ENCODE results near the gene ELP4. TPM values are rescaled to one million over a fixed set of nuclear protein-coding genes. Genes with fewer than 3 reads are reported as not detected.

ELP4 gene
- total and polyA plus RNA-seq, 2 experiments from 2014 or later = 12.3 to 25.1 TPM

DNA sequence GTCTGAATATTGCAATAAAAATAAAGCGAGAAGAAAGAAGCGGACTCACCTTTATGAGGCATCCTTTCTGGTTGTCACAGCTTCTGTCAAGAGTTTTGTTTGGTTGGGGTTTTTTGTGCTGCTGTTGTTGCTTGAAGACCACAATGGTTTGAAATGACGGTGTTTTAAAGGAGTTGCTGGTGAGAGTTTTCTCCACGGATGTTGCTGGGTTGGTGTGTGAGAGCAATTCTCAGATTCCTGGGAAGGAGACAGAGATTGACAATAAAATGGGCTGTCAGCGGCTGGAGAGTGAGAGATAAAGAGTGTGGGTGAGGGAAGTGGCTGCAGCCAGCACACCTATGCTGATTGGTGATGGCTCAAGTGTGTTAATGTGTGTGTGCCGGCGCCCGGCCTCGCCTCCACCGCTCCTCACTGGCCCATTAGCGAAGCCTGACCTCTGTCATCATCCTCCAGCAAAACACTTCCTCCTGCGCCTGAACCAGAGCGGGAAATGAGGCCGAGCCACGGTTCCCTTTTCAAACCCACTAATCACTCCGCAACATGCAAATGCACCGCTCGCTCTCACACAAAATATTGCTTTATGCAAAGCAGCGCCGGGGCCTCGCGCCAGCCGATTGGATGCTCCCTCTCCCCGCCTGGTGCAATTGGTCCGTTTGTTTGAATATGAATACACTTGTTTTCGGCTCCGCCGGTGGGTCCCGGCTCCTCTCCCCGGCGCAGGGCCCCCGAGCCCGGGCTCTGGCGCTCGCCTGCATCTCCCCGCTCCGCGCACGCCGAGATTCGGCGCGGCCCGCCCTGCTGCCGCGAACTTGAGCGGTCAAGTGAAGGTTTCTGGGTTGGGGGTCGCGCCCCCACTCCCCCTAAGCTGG lies 301.4 kb downstream of the ELP4 start, which contains the start of gene PAX6:
TSS of gene PAX6 (minus strand) at position 544 of the 869 bp plus-strand sequence. CDS start 4,911 bp downstream, outside the sequence.
- Histone ChIP-seq H3K79me2 (no peaks in the 10 kb centered on the region), H3K36me3 (replicated peaks; ENCODE audit: insufficient read depth, low read depth) (no peaks in the 10 kb centered on the region), H2AFZ (peak within 1 kb of the TSS; percentile 71), H3K9me2 (replicated peaks; ENCODE audit: insufficient read depth) (no peaks in the 10 kb centered on the region), H3K4me1 (ENCODE audit: insufficient read depth) (peaks cover 42% of the 10 kb centered on the region), H4K20me1 (ENCODE audit: insufficient read depth, poor library complexity, severe bottlenecking) (no peaks in the 10 kb centered on the region), H3K9me3 (ENCODE audit: low read depth) (no peaks in the 10 kb centered on the region), H3K27ac (no peak within 1 kb of the TSS), H3K27me3 (peaks cover 100% of the 10 kb centered on the region), H3K4me3 (peak within 1 kb of the TSS; percentile 12), H3K4me2 (peak within 1 kb of the TSS; percentile 83)
- WGBS (ENCODE audit: low lambda C conversion rate, missing lambda C conversion rate) = 3% methylated on average over 37 of the region's 49 CpGs
- no peak for DNase-seq (ENCODE audit: low spot score)
- TF ChIP-seq EZH2phosphoT487 (IDR thresholded peaks at IDR 0.05; ENCODE audit: low read depth, severe bottlenecking, unreplicated experiment) = peak; percentile 79
- peak; percentile 91 for TF ChIP-seq EZH2 (IDR thresholded peaks at IDR 0.05; ENCODE audit: borderline replicate concordance)
- TF ChIP-seq, protein P1, sequence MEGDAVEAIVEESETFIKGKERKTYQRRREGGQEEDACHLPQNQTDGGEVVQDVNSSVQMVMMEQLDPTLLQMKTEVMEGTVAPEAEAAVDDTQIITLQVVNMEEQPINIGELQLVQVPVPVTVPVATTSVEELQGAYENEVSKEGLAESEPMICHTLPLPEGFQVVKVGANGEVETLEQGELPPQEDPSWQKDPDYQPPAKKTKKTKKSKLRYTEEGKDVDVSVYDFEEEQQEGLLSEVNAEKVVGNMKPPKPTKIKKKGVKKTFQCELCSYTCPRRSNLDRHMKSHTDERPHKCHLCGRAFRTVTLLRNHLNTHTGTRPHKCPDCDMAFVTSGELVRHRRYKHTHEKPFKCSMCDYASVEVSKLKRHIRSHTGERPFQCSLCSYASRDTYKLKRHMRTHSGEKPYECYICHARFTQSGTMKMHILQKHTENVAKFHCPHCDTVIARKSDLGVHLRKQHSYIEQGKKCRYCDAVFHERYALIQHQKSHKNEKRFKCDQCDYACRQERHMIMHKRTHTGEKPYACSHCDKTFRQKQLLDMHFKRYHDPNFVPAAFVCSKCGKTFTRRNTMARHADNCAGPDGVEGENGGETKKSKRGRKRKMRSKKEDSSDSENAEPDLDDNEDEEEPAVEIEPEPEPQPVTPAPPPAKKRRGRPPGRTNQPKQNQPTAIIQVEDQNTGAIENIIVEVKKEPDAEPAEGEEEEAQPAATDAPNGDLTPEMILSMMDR (IDR thresholded peaks at IDR 0.05; ENCODE audit: poor library complexity) = no peak

DNA sequence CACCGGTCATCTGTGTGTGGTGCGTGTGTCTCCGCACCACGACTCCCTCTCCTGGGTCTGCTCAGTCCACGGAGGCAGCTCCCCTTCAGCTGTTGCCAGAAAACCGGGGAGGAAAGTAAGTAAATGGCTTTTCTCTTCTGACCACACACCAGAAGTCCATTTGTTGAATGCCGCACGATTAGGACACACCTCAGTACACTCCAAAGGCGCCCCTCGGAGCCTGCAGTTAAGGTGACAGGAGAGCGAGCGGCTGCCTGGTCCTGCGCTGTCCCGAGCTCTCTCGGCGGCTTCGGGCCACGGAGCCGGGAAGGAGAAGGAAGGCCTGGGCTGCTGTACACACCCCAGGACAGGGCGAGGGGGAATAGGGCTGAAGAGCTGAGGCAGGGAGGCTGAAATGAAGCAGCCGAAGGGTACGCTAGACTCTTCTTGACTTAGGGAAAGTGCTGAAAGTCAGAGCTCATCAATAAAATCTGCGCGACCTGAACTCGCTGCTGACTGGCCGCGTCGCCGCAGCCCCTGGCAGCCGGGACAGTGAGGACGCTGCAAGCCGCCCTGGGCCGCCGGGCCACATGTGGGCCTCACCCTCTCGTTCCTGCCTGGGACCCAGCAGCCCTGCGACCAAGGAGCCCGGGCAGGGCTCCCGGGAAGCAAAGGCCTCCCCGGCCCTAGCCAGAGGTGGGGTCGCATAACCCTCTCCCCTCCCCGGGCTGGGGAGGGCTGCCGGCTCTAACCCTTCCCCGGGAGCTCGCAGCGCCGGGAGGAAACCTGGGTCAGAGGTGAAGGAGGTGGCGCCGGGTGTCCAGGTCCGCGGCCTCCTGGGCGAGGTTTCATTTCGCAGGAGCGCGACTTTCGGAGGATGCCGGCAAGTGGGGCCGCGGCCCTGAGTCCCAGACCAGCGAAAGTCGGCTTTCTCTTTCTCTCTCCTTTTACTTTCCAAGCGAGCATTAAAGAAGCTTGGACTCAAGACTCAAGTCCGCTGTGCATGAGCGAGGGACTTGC lies 303.1 kb downstream of the ELP4 start:
- peaks cover 100% of the 10 kb centered on the region for H3K27me3 ChIP-seq
- H3K27ac ChIP-seq = no peak overlapping the region
- no peaks in the 10 kb centered on the region for H3K9me3 ChIP-seq (ENCODE audit: low read depth)
- H3K9me2 ChIP-seq (replicated peaks; ENCODE audit: insufficient read depth) = no peaks in the 10 kb centered on the region
- H3K4me3 ChIP-seq = no peak overlapping the region
- peak overlapping the region; percentile 26 for H2AFZ ChIP-seq
- no peaks in the 10 kb centered on the region for H4K20me1 ChIP-seq (ENCODE audit: insufficient read depth, poor library complexity, severe bottlenecking)
- peak overlapping the region; percentile 79 for H3K4me2 ChIP-seq
- no peaks in the 10 kb centered on the region for H3K36me3 ChIP-seq (replicated peaks; ENCODE audit: insufficient read depth, low read depth)
- no peaks in the 10 kb centered on the region for H3K79me2 ChIP-seq
- H3K4me1 ChIP-seq (ENCODE audit: insufficient read depth) = peaks cover 55% of the 10 kb centered on the region
- 1% methylated on average over 53 of the region's 63 CpGs for WGBS (ENCODE audit: low lambda C conversion rate, missing lambda C conversion rate)
- DNase-seq (ENCODE audit: low spot score) = no peak
- peak; percentile 97 for TF ChIP-seq EZH2 (IDR thresholded peaks at IDR 0.05; ENCODE audit: borderline replicate concordance)
- peak; percentile 75 for TF ChIP-seq EZH2phosphoT487 (IDR thresholded peaks at IDR 0.05; ENCODE audit: low read depth, severe bottlenecking, unreplicated experiment)
- TF ChIP-seq, protein P1 (IDR thresholded peaks at IDR 0.05; ENCODE audit: poor library complexity) = no peak

DNA sequence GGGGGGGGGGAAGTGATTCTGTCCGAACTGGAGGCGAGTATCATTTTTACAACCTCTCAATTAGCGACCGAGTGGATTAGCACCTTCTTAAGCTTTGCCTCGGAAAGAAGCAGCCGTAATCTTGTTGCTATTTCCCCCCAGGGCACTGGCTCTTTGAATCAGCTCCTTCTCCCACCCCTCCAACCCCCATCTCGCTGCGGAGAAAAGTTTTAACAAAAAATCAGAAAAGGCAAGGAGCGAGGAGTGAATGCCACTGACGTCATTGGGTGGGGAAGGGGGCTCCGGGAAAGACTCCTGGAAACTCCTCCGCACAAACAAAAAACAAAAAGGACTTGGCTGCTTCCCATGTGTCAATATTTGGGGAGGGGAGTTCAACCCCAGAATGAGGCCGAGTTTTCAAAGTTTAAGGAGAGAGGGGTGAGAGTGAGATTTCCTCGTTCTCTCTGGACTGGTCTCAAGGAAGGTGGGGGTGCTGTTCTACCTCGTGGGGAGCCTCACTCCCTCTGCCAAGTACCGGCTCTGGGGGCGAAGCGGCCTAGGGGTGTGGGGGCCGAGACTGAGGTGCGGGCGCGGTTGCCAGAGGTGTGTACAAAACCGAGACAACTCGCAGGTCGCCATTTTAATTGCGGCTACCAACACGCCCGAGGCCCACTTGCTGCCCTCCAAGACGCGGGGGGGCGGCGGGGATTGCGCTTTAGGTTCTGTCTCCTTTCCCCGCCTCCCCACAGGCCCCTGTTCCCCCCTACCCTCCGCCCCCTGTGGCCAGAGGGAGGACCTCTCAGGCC lies 304.0 kb downstream of the ELP4 start:
- Histone ChIP-seq H3K27ac (no peak overlapping the region), H3K9me3 (ENCODE audit: low read depth) (no peaks in the 10 kb centered on the region), H3K9me2 (replicated peaks; ENCODE audit: insufficient read depth) (no peaks in the 10 kb centered on the region), H3K36me3 (replicated peaks; ENCODE audit: insufficient read depth, low read depth) (no peaks in the 10 kb centered on the region), H3K79me2 (no peaks in the 10 kb centered on the region), H3K4me1 (ENCODE audit: insufficient read depth) (peaks cover 59% of the 10 kb centered on the region), H4K20me1 (ENCODE audit: insufficient read depth, poor library complexity, severe bottlenecking) (no peaks in the 10 kb centered on the region), H2AFZ (peak overlapping the region; percentile 26), H3K27me3 (peaks cover 100% of the 10 kb centered on the region), H3K4me2 (peak overlapping the region; percentile 79), H3K4me3 (no peak overlapping the region)
- 3% methylated on average over 27 of the region's 35 CpGs for WGBS (ENCODE audit: low lambda C conversion rate, missing lambda C conversion rate)
- DNase-seq (ENCODE audit: low spot score) = no peak
- TF ChIP-seq EZH2phosphoT487 (IDR thresholded peaks at IDR 0.05; ENCODE audit: low read depth, severe bottlenecking, unreplicated experiment) (peak; percentile 64), EZH2 (IDR thresholded peaks at IDR 0.05; ENCODE audit: borderline replicate concordance) (no peak)
